ENCODE results near the gene REXO4.

REXO4 gene

GRCh38 chr9:133387680-133388079, 30.1 kb downstream of the REXO4 start:
- CTCF ChIA-PET = interaction anchor here (2.2 kb wide), 1 partner anchor 9 kb away, joined by 6 read pairs; no protein-coding TSS in a partner anchor
- POLR2A ChIA-PET = no interaction called here
- no peak for TF ChIP-seq CTCF (IDR thresholded peaks at IDR 0.05; ENCODE audit: control extremely low read depth, extremely low read depth, low read depth, missing control alignments)
- no peak for DNase-seq (ENCODE audit: extremely low spot score)

GRCh38 chr9:133386338-133386737, 31.5 kb downstream of the REXO4 start:
- POLR2A ChIA-PET = no interaction called here
- no peak for TF ChIP-seq CTCF (IDR thresholded peaks at IDR 0.05; ENCODE audit: control extremely low read depth, extremely low read depth, low read depth, missing control alignments)
- CTCF ChIA-PET = no interaction called here
- no peak for DNase-seq (ENCODE audit: extremely low spot score)

GRCh38 chr9:133385452-133385851, 32.4 kb downstream of the REXO4 start:
- no peak for DNase-seq (ENCODE audit: extremely low spot score)
- POLR2A ChIA-PET = no interaction called here
- CTCF ChIA-PET = no interaction called here
- no peak for TF ChIP-seq CTCF (IDR thresholded peaks at IDR 0.05; ENCODE audit: control extremely low read depth, extremely low read depth, low read depth, missing control alignments)

- POLR2A ChIA-PET = no interaction called here
- no peak for DNase-seq (ENCODE audit: extremely low spot score)
- TF ChIP-seq CTCF (IDR thresholded peaks at IDR 0.05; ENCODE audit: control extremely low read depth, extremely low read depth, low read depth, missing control alignments) = no peak
- CTCF ChIA-PET = no interaction called here
These were observed 33.0 kb downstream of the REXO4 start for GRCh38 chr9:133384736-133385321.

- TF ChIP-seq CTCF (IDR thresholded peaks at IDR 0.05; ENCODE audit: control extremely low read depth, extremely low read depth, low read depth, missing control alignments) = no peak
- DNase-seq (ENCODE audit: extremely low spot score) = no peak
- ChIA-PET CTCF (no interaction called here), POLR2A (no interaction called here)
These were observed 34.4 kb downstream of the REXO4 start for GRCh38 chr9:133383438-133383837.

GRCh38 chr9:133382507-133383141, 35.2 kb downstream of the REXO4 start:
- ChIA-PET POLR2A (no interaction called here), CTCF (no interaction called here)
- no peak for DNase-seq (ENCODE audit: extremely low spot score)
- no peak for TF ChIP-seq CTCF (IDR thresholded peaks at IDR 0.05; ENCODE audit: control extremely low read depth, extremely low read depth, low read depth, missing control alignments)
